Activated naive CD4-positive, alpha-beta T cell treated with anti-CD3 and anti-CD28 coated beads, Interleukin-2, amount 50 U/mL, for 24 hours (primary cell): ENCODE data around the gene PSG11.
"Not testable (repeated sequence)": the region's sequence is repeated elsewhere in the genome, so short reads cannot be mapped to it uniquely, and the experiment has no call there.

Experiments used
- H3K27ac Mint-ChIP-seq: one replicate; pipeline ENCODE4 v1.8.0; 2021; ENCODE audit warnings: mild to moderate bottlenecking, mixed read lengths
- H3K27me3 Mint-ChIP-seq: one replicate; pipeline ENCODE4 v1.8.0; 2021; ENCODE audit warnings: mixed read lengths
- H3K36me3 Mint-ChIP-seq: one replicate; pipeline ENCODE4 v1.8.0; 2021; ENCODE audit warnings: mixed read lengths
- H3K4me1 Mint-ChIP-seq: one replicate; pipeline ENCODE4 v1.8.0; 2021; ENCODE audit warnings: mixed read lengths
- H3K4me3 Mint-ChIP-seq: one replicate; pipeline ENCODE4 v1.8.0; 2021; ENCODE audit warnings: mild to moderate bottlenecking, mixed read lengths
- H3K9me3 Mint-ChIP-seq: one replicate; pipeline ENCODE4 v1.8.0; 2021; ENCODE audit warnings: mixed read lengths

The PSG11 gene

GRCh38 chr19:43026369-43026768 is at the start of gene PSG11:
TSS of gene PSG11 (minus strand) at chr19:43026469. CDS start at chr19:43026372, 97 bp downstream.
- H3K27ac Mint-ChIP-seq, H3K4me1 Mint-ChIP-seq, H3K27me3 Mint-ChIP-seq, H3K36me3 Mint-ChIP-seq, H3K9me3 Mint-ChIP-seq, H3K4me3 Mint-ChIP-seq: not testable (repeated sequence)

- not testable (repeated sequence) for H3K4me3 Mint-ChIP-seq, H3K27ac Mint-ChIP-seq, H3K36me3 Mint-ChIP-seq, H3K4me1 Mint-ChIP-seq
- peaks cover 12% of the 10 kb centered on the region for H3K27me3 Mint-ChIP-seq
- peaks cover 12% of the 10 kb centered on the region for H3K9me3 Mint-ChIP-seq
Observed at GRCh38 chr19:43062418-43062817, 36.1 kb upstream of the PSG11 start.

- Mint-ChIP-seq H3K27me3 (peaks cover 11% of the 10 kb centered on the region), H3K9me3 (peaks cover 12% of the 10 kb centered on the region)
- H3K27ac Mint-ChIP-seq, H3K36me3 Mint-ChIP-seq, H3K4me1 Mint-ChIP-seq, H3K4me3 Mint-ChIP-seq: not testable (repeated sequence)
Observed at GRCh38 chr19:43061326-43061725, 35.1 kb upstream of the PSG11 start.

- H3K36me3 Mint-ChIP-seq, H3K4me3 Mint-ChIP-seq: not testable (repeated sequence)
Observed at GRCh38 chr19:43060254-43060653, 34.0 kb upstream of the PSG11 start.

GRCh38 chr19:43059482-43059881 is 33.2 kb upstream of the PSG11 start:
- not testable (repeated sequence) for H3K4me1 Mint-ChIP-seq, H3K27ac Mint-ChIP-seq, H3K36me3 Mint-ChIP-seq, H3K27me3 Mint-ChIP-seq, H3K4me3 Mint-ChIP-seq
- peaks cover 23% of the 10 kb centered on the region for H3K9me3 Mint-ChIP-seq

More at GRCh38 chr19:43060254-43060653, 34.0 kb upstream of the PSG11 start:
- H3K27ac Mint-ChIP-seq, H3K4me1 Mint-ChIP-seq, H3K27me3 Mint-ChIP-seq: not testable (repeated sequence)
- H3K9me3 Mint-ChIP-seq = peaks cover 15% of the 10 kb centered on the region

- peaks cover 24% of the 10 kb centered on the region for H3K9me3 Mint-ChIP-seq
- not testable (repeated sequence) for H3K27me3 Mint-ChIP-seq, H3K36me3 Mint-ChIP-seq, H3K4me3 Mint-ChIP-seq, H3K4me1 Mint-ChIP-seq, H3K27ac Mint-ChIP-seq
Observed at GRCh38 chr19:43058440-43058839, 32.2 kb upstream of the PSG11 start.

GRCh38 chr19:43047966-43048365 is 21.7 kb upstream of the PSG11 start:
- not testable (repeated sequence) for H3K36me3 Mint-ChIP-seq, H3K4me3 Mint-ChIP-seq, H3K4me1 Mint-ChIP-seq, H3K9me3 Mint-ChIP-seq, H3K27me3 Mint-ChIP-seq, H3K27ac Mint-ChIP-seq

- H3K27ac Mint-ChIP-seq, H3K36me3 Mint-ChIP-seq, H3K4me3 Mint-ChIP-seq, H3K9me3 Mint-ChIP-seq, H3K4me1 Mint-ChIP-seq, H3K27me3 Mint-ChIP-seq: not testable (repeated sequence)
Observed at GRCh38 chr19:43046578-43046977, 20.3 kb upstream of the PSG11 start.

- H3K9me3 Mint-ChIP-seq, H3K27me3 Mint-ChIP-seq, H3K27ac Mint-ChIP-seq, H3K36me3 Mint-ChIP-seq, H3K4me1 Mint-ChIP-seq, H3K4me3 Mint-ChIP-seq: not testable (repeated sequence)
Observed at GRCh38 chr19:43043492-43044180, 17.4 kb upstream of the PSG11 start.

- H3K27me3 Mint-ChIP-seq = peaks cover 23% of the 10 kb centered on the region
Observed at GRCh38 chr19:43031645-43032044, 5.4 kb upstream of the PSG11 start.

GRCh38 chr19:43028866-43029265 is 2.6 kb upstream of the PSG11 start:
- Mint-ChIP-seq H3K4me3 (no peak overlapping the region), H3K27ac (no peak overlapping the region), H3K9me3 (no peaks in the 10 kb centered on the region), H3K4me1 (no peaks in the 10 kb centered on the region), H3K36me3 (no peaks in the 10 kb centered on the region), H3K27me3 (peaks cover 14% of the 10 kb centered on the region)

More at GRCh38 chr19:43031645-43032044, 5.4 kb upstream of the PSG11 start:
- H3K4me3 Mint-ChIP-seq, H3K27ac Mint-ChIP-seq, H3K9me3 Mint-ChIP-seq, H3K36me3 Mint-ChIP-seq, H3K4me1 Mint-ChIP-seq: not testable (repeated sequence)

GRCh38 chr19:43027985-43028384 is 1.7 kb upstream of the PSG11 start:
- H3K27me3 Mint-ChIP-seq = peaks cover 12% of the 10 kb centered on the region
- H3K27ac Mint-ChIP-seq, H3K4me1 Mint-ChIP-seq, H3K36me3 Mint-ChIP-seq, H3K4me3 Mint-ChIP-seq, H3K9me3 Mint-ChIP-seq: not testable (repeated sequence)

- not testable (repeated sequence) for H3K27ac Mint-ChIP-seq, H3K36me3 Mint-ChIP-seq, H3K4me3 Mint-ChIP-seq, H3K9me3 Mint-ChIP-seq, H3K4me1 Mint-ChIP-seq, H3K27me3 Mint-ChIP-seq
Observed at GRCh38 chr19:43027061-43027460, 792 bp upstream of the PSG11 start.

- not testable (repeated sequence) for H3K27me3 Mint-ChIP-seq, H3K9me3 Mint-ChIP-seq, H3K27ac Mint-ChIP-seq, H3K36me3 Mint-ChIP-seq, H3K4me1 Mint-ChIP-seq, H3K4me3 Mint-ChIP-seq
Observed at GRCh38 chr19:43022098-43022497, 4.2 kb downstream of the PSG11 start.

- not testable (repeated sequence) for H3K9me3 Mint-ChIP-seq, H3K4me3 Mint-ChIP-seq, H3K36me3 Mint-ChIP-seq, H3K27ac Mint-ChIP-seq, H3K4me1 Mint-ChIP-seq, H3K27me3 Mint-ChIP-seq
Observed at GRCh38 chr19:43021629-43022028, 4.6 kb downstream of the PSG11 start.

GRCh38 chr19:43019588-43019987 is 6.7 kb downstream of the PSG11 start:
- not testable (repeated sequence) for H3K36me3 Mint-ChIP-seq, H3K4me3 Mint-ChIP-seq, H3K9me3 Mint-ChIP-seq, H3K4me1 Mint-ChIP-seq, H3K27me3 Mint-ChIP-seq, H3K27ac Mint-ChIP-seq

GRCh38 chr19:43005841-43006240 is 20.4 kb downstream of the PSG11 start:
- not testable (repeated sequence) for H3K4me1 Mint-ChIP-seq, H3K36me3 Mint-ChIP-seq, H3K4me3 Mint-ChIP-seq, H3K27ac Mint-ChIP-seq, H3K9me3 Mint-ChIP-seq
- H3K27me3 Mint-ChIP-seq = peaks cover 32% of the 10 kb centered on the region
